Measurements from ENCODE around the gene VMA21.

DNA sequence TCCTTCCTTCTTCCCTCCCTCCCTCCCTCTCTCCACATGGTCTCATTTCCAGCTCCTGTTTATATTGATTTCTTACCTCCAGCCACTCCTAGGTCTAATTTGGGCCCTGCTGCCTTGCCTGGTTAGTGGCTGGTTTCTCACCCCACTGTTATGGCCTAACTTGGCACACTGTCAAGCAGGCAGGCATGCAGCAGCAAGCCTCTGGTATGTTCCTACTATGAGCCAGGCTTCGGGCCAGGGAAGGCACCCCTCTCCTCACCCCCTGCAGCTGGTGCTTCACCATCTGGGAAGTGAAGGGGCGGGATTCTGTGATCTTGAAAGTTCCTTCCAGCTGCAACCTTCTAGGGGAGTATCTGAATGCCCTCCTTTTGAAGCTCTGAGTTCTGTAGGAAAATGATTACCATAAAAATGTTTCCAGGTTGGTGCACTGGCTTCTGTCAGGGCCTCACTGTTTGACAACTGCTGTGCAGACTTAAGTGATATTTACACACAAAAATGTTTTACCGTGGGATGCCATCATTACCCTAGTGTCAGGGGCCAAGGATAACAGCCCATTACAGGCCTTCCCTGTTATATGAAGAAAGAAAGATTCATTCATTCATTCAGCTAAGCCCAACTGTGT lies 10.1 kb upstream of the VMA21 start:
- no peak for TF ChIP-seq EZH2 (IDR thresholded peaks at IDR 0.05; ENCODE audit: borderline replicate concordance, insufficient read depth, low read depth, low read length, poor library complexity, severe bottlenecking)
- TF ChIP-seq, protein P1, sequence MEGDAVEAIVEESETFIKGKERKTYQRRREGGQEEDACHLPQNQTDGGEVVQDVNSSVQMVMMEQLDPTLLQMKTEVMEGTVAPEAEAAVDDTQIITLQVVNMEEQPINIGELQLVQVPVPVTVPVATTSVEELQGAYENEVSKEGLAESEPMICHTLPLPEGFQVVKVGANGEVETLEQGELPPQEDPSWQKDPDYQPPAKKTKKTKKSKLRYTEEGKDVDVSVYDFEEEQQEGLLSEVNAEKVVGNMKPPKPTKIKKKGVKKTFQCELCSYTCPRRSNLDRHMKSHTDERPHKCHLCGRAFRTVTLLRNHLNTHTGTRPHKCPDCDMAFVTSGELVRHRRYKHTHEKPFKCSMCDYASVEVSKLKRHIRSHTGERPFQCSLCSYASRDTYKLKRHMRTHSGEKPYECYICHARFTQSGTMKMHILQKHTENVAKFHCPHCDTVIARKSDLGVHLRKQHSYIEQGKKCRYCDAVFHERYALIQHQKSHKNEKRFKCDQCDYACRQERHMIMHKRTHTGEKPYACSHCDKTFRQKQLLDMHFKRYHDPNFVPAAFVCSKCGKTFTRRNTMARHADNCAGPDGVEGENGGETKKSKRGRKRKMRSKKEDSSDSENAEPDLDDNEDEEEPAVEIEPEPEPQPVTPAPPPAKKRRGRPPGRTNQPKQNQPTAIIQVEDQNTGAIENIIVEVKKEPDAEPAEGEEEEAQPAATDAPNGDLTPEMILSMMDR (IDR thresholded peaks at IDR 0.05): no peak
